Skin epidermis (tissue), 12 donors: ENCODE results near the gene ANKRD28.
A peak's percentile ranks its signal among the peaks of the same experiment; 100 is the strongest.
"Not testable (repeated sequence)": the region's sequence is repeated elsewhere in the genome, so short reads cannot be mapped to it uniquely, and the experiment has no call there.

Source experiments
- H3K27ac ChIP-seq, 21 experiments: fragments of 200-600 bp; sonication (generic) in 11 of 21; one replicate each; pipeline ENCODE4 v1.5.0; 2020; ENCODE audit warnings: mild to moderate bottlenecking in 3 of 21, inconsistent platforms in 2 of 21, moderate library complexity in 2 of 21
- H3K4me3 ChIP-seq, 7 experiments: fragments of 200-600 bp; sonication (generic) in 2 of 7; one replicate each; pipeline ENCODE4 v1.5.0; 2020; ENCODE audit warnings: inconsistent platforms in 2 of 7, mild to moderate bottlenecking in 2 of 7, moderate library complexity in 1 of 7

Gene ANKRD28

GRCh38 chr3:15797642-15798303 is at the start of gene ANKRD28:
Gene ANKRD28, minus strand, starts transcription at chr3:15797979. Its CDS starts 1,458 bp downstream, at chr3:15796521.
- peak within 1 kb of the TSS; percentile 20 to 89 (median 76) for H3K27ac ChIP-seq
- H3K4me3 ChIP-seq, result peak within 1 kb of the TSS; percentile 21 to 38 (median 26)

DNA sequence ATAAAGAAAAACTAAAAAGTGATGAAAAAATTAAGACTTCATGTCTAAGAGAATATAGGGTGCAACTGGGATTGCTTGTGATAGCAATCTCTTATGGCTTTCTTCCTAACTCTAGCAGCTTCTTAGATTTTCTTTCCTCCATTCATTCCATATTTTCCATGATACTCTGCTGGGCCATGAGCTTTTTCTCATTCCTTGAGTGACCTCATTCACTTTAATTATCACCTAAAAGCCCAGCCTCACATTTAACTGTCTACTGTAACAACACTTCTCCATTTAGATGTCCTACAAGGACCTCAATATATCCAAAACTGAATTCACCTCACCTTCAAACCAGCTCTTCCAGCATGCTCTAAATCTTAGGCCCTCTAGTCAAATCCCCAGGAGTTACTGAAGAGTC is 49.5 kb upstream of the ANKRD28 start:
- Histone ChIP-seq H3K4me3 (no peak overlapping the region), H3K27ac (no peak overlapping the region)

DNA sequence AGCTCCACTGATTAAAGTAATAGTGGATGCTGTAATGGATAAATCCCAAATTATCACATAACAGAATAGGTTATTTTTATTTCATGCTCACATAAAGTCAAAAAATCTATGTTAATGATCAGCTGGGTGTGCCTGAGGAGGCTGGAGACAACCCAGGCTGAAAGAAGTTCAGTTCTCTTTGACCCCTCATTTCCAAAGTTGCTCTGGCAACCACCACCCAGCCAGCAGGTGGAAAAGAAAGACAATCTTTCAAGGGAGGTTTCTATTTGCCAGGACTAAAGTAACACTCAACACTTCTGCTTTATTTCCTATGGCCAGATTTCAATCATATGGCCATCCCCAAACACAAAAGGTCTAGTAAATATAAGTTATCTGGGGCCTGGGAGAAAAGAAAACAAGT is 48.8 kb upstream of the ANKRD28 start:
- Histone ChIP-seq H3K4me3 (no peak overlapping the region), H3K27ac (no peak overlapping the region)

GRCh38 chr3:15845475-15845874 is 47.7 kb upstream of the ANKRD28 start:
- Histone ChIP-seq H3K4me3 (no peak overlapping the region), H3K27ac (no peak overlapping the region)

DNA sequence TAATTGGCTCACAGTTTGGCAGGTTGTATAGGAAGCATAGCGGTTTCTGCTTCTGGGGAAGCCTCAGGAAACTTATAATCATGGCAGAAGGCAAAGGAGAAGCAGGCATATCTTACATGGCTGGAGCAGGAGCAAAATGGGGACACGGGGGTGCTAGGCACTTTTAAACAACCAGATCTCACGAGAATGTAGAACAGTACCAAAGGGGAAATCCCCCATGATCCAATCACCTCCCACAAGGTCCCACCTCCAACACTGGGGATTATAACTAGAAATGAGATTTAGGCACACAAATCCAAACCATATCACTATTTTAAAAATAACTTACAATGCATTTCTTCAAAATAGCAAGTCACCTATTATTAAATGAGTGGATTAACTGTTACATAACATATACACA is 47.1 kb upstream of the ANKRD28 start:
- no peak overlapping the region for H3K27ac ChIP-seq
- H3K4me3 ChIP-seq, result no peak overlapping the region

- not testable (repeated sequence) for H3K27ac ChIP-seq, H3K4me3 ChIP-seq
These were observed 43.6 kb upstream of the ANKRD28 start for GRCh38 chr3:15841091-15841973.

- H3K4me3 ChIP-seq, result no peak overlapping the region
These were observed 41.8 kb upstream of the ANKRD28 start for GRCh38 chr3:15839568-15839967.

GRCh38 chr3:15831927-15832326 is 34.1 kb upstream of the ANKRD28 start:
- no peak overlapping the region for H3K4me3 ChIP-seq
- no peak overlapping the region for H3K27ac ChIP-seq

More at GRCh38 chr3:15839568-15839967, 41.8 kb upstream of the ANKRD28 start:
- no peak overlapping the region for H3K27ac ChIP-seq

DNA sequence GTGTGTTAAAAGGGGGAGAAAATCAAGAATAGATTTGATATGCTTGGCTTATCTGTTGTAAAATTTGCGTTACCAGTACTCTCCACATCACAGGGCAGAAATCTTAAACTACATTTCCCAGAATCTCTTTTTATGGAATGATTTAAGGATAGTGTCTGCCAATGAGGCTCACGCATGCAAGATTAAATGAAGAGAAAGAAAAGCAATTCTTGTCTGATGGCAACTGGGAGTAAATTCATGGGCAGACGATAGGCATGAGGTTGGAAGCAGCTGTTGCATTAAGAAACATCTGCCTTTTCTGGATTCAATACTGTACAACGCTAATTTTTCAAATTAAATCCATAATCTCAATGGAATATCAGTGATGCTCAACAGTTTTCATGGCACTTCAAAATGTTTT is 27.2 kb upstream of the ANKRD28 start:
- H3K4me3 ChIP-seq, result no peak overlapping the region
- H3K27ac ChIP-seq, result no peak overlapping the region

DNA sequence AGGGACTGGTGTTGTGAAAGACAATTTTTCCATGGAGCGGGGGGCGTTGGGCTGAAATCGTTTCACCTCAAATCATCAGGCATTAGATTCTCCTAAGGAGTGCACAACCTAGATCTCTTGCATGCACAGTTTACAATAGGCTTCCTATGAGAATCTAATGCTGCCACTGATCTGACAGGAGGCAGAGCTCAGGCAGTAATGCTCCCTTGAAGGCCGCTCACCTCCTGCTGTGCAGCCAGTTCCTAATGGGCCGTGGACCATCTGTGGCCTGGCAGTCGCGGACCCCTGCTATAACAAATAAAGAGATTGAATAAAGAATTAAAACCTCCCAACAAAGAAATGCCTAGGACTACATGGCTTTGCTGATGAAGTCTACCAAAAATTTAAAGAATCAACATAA is 25.3 kb upstream of the ANKRD28 start:
- Histone ChIP-seq H3K27ac (no peak overlapping the region), H3K4me3 (no peak overlapping the region)

DNA sequence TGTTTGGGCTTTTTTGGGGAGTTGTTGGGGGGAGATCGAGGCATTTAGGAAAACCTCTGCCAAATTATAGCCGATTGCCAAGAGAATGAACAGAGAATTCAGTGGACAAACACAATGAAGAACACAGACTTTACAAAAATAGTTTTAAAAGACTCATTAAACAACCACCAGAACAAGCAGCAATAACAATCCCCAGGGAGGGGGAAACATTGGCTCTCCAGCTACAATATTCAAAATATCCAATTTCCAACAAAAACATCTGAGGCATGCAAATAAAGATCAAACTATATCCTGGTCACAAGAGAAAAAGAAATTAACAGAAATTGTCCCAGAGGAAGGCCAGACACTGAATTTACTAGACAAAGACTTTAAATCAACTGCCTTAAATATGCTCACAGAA is 24.5 kb upstream of the ANKRD28 start:
- H3K4me3 ChIP-seq, result no peak overlapping the region
- H3K27ac ChIP-seq, result no peak overlapping the region

DNA sequence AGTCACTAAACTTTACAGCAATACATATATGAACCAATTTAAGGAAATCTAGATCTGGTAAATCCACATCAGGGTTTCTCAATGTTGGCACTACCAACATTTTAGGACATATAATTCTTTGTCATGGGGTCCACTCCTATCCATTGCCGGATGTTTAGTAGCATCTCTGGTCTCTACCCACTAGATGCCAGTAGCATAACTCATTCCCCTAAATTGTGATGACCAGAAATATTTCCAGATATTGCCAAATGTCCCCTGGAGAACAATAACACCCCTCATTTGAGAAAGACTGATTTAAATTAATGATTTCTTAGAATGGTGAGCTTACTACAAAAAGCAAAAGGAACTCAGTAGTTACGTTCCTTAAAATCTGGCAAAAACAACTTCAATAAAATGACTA is 23.1 kb upstream of the ANKRD28 start:
- no peak overlapping the region for H3K27ac ChIP-seq

DNA sequence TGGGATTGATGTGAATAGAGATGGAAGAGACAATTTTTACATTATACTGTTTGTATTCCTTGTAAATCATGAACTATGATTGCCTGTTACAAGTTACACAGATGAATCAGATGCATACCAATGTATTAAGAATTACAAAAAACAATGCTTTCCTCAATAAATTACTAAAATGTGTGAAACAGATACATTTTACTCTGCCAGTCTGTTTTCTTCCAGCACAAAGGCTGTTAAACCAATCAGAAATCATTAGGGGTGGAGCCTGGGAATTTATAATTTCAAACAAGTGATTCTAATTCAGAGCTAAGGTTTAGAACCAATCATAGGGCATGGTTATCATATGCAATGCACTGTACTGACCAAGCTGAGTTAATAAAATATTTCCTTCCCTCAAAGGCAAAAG is 21.8 kb upstream of the ANKRD28 start:
- Histone ChIP-seq H3K4me3 (no peak overlapping the region), H3K27ac (no peak overlapping the region)

More for the DNA sequence above, 23.1 kb upstream of the ANKRD28 start:
- no peak overlapping the region for H3K4me3 ChIP-seq

DNA sequence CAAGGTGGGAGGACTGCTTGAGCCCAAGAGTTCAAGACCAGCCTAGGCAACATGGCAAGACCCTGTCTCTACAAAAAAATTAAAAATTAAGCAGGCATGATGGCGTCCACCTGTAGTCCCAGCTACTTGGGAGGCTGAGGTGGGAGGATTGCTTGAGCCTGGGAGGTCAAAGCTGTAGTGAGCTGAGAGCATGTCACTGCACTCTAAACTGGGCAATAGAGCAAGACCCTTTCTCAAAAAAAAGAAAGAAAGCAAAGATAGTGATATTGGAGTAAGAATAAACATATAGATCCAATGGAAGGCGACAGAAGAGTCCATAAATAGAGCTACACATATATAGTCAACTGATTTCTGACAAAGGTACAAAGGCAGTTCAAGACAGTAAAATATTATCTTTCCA is 21.3 kb upstream of the ANKRD28 start:
- Histone ChIP-seq H3K4me3 (no peak overlapping the region), H3K27ac (no peak overlapping the region)

DNA sequence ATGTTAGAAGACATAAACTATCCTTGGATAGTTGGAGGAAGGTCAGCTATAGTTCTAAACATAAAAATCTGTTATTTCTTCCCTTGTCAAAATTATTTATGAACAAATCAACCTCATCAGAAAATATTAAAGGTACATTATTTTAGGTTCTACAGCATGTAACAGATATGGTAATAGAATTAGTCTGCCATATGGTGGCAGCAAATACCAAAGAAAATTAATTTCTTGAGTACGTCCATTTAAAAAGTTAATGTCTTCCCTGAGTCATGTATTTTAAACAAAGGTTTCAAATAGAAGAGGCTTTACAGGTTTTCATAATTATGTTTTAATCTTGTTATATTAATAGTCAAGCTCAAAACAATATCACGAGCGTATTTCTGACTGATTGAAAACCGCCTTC is 17.9 kb upstream of the ANKRD28 start:
- Histone ChIP-seq H3K4me3 (no peak overlapping the region), H3K27ac (no peak overlapping the region)

DNA sequence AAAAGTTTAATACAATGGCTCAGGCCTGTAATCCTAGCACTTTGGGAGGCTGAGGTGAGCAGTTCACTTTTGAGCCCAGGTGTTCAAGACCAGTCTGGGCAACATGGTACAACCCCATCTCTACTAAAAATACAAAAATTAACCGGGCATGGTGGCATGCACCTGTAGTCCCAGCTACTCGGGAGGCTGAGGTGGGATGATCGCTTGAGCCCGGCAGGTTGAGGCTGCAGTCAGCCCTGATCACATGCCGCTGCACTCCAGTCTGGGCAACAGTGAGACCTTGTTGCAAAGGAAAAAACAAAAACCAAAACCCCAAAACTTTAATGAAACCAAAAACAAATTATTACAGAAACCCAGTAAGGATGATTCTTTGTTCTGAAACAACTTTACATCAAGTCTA is 15.3 kb upstream of the ANKRD28 start:
- H3K4me3 ChIP-seq, H3K27ac ChIP-seq: not testable (repeated sequence)

GRCh38 chr3:15812183-15812582 is 14.4 kb upstream of the ANKRD28 start:
- H3K27ac ChIP-seq, result no peak overlapping the region
- no peak overlapping the region for H3K4me3 ChIP-seq

DNA sequence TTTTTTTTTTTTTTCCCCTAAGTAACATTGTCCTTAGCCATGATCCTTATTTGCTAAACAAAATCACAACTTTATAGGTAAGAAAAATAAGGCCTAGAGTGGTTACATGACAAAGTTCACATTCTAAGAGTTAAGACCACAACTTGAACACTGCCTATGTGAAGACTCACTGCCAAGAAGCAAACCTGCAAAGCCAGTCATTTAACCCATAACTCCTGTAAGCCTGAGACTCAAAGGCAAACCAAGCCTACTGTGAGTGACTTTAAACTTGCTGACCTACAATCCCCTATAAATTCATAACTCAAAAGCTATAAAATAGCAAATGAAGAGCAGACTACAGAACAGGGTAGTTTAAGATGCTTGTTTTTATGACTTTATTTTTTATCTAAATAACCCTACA is 12.9 kb upstream of the ANKRD28 start:
- Histone ChIP-seq H3K4me3 (no peak overlapping the region), H3K27ac (no peak overlapping the region)

DNA sequence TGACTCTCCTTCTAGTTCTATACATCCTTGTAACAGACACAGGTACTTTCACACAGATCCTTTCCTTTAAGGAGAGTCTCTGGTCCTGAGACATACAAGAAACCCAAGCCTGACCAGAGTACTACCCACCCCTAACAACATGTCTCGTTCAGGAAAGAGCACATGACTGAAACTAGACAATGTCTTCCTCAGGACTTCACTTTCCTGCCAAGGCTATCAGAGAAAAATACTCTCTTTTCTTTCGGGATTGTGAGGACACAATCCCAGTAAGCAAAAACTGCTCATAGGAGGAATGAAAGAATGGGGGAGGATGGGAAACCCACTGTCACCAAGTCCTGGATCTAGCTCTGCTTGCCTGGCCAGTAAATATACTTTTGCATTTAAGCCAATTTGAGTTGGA is 11.5 kb upstream of the ANKRD28 start:
- H3K4me3 ChIP-seq, result no peak overlapping the region
- no peak overlapping the region for H3K27ac ChIP-seq

DNA sequence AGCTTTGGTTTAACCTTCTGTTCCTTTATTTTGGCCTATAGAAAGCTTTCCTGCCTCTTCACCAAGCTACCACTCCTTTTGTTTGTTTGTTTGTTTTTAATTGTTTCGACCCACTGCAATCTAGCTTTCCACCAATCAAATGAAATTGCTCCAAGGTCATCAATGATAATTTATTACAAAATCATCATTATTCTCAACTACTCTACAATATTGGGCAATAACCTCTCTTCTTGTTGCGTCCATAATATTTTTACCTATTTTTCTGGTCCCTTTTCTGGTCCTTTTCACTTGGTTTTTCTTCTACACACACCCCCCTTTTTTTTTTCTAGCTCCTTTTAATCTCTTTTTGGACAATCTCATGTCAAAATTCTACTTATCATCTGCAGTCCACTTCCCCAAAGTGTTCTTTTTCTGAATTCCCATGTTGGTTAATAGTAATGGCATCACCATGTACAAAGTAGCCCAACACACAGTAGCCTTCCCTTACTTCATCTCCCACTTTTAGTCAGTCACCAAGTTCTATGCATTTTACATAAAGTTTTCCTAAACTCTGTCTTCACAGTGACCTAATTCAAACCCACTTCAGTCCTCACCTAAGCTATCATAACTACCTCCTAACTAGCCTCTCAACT is 11.0 kb upstream of the ANKRD28 start:
- Histone ChIP-seq H3K4me3 (no peak overlapping the region), H3K27ac (no peak overlapping the region)

- peak overlapping the region in 5 of 21 experiments; percentile 1 to 64 (median 42) for H3K27ac ChIP-seq
- no peak overlapping the region for H3K4me3 ChIP-seq
These were observed 8.0 kb upstream of the ANKRD28 start for GRCh38 chr3:15805756-15806266.
